Retinal pigment epithelial cell (primary cell): ENCODE data around the gene KRT7.

ENCODE experiments used
- DNase-seq: peaks from one replicate; pipeline ENCODE4 v3.0.0-alpha.2; 2010; ENCODE audit warnings: low read depth
- H3K4me3 ChIP-seq: 2 replicates; pipeline ENCODE4 v1.5.1; 2011; ENCODE audit warnings: mild to moderate bottlenecking, low read length, control low read depth, moderate library complexity
- TF ChIP-seq, protein P1 (sequence below): conservative IDR thresholded peaks from 2 replicates; pipeline ENCODE4 v1.5.1; 2011; ENCODE audit warnings: low read depth, low read length, control low read depth, inconsistent platforms

Gene KRT7

DNA sequence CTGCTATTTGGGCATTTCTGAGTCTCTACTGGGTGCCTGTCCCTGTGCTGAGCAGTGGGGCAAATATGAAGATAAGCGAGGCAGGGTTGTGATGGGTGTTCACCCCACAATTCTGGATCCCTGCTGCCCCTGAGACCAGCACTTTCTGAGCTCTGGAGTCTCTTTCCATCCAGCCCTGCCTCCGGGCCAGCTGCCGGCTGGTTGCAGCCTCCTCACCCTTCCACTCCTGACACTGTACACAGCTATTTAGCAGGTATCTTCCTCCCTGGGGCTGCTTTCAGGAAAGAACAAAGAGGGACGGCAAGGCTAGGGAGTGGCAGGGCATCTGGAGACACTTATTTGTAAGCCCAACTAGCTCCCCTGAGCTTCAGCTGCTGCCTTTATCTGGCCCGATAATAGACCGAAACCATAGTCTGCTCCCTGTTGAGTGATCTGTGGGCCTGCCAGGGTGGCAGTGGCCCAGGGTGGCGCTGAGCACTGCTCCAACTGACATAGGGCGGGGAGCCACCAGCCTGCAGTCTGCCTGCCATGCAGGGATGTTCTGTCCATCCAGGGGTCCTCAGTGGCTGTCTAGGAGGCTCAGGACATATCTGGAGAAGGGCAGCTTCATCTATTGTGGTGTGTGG is 33.6 kb upstream of the KRT7 start:
- no peak overlapping the region for H3K4me3 ChIP-seq
- TF ChIP-seq, protein P1, sequence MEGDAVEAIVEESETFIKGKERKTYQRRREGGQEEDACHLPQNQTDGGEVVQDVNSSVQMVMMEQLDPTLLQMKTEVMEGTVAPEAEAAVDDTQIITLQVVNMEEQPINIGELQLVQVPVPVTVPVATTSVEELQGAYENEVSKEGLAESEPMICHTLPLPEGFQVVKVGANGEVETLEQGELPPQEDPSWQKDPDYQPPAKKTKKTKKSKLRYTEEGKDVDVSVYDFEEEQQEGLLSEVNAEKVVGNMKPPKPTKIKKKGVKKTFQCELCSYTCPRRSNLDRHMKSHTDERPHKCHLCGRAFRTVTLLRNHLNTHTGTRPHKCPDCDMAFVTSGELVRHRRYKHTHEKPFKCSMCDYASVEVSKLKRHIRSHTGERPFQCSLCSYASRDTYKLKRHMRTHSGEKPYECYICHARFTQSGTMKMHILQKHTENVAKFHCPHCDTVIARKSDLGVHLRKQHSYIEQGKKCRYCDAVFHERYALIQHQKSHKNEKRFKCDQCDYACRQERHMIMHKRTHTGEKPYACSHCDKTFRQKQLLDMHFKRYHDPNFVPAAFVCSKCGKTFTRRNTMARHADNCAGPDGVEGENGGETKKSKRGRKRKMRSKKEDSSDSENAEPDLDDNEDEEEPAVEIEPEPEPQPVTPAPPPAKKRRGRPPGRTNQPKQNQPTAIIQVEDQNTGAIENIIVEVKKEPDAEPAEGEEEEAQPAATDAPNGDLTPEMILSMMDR = no peak
- no peak for DNase-seq

DNA sequence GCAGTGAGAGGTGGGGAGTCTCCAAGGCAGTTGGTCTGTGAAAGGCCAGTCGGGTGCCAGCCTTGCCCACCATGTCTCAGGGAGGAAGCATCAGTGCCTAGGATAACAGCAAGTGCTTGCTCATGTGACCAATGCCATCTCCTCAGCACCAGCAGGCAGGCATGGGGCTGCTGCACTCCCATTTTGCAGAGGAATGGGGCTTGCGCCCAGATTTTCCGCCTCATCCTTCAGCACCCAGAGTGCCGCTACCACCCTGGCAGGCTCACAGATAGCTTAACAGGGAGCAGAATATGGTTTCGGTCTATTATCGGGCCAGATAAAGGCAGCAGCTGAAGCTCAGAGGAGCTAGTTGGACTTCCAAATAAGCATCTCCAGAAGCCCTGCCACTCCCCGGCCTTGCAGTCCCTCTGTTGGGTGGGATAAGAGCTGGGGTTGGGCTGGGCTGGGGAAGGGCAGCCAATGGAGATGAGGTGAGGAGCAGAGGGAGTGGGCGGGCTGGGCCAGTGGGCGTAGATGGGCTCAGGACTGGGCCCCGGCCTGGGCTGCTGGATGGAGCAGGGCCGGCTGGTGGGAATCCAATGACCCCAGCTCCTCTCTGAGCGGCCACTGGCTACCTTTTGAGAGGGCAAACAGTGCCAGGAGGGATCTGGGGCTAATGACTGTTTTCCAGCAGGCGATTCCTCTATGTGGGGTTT is 32.8 kb upstream of the KRT7 start:
- no peak overlapping the region for H3K4me3 ChIP-seq
- TF ChIP-seq, protein P1 = no peak
- DNase-seq = no peak

DNA sequence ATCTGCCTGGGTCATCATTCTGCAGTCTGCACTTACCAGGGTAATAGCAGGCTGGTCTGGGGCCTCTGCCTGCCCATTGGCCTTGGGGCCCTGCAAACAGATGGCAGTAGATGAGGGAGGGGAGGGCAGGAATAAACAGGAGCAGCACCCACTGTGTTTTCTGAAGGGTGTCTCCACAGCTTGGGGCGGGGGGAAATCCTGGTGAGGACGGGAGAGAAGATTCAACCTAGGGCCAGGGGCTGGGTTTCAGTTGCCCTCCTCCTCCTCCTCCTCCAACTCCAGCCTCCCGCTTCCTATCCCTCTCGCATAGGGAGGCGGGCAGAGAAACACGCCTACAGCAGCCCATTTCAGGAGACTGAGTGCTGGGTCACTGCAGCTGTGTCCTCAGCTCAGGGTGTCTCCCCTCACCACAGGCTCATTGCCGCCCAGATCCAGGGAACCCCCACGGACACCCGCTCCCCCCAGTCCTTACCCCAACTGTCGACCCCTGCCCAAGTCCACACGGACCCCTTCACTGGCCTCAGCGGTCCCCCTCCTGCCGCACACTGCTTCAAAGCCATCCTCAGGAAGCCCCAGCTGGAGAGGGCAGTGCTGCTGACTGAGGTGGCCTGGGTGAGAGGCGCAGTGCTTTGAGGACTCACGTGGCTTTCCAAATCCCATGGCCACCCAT is 32.1 kb upstream of the KRT7 start:
- TF ChIP-seq, protein P1 = no peak
- H3K4me3 ChIP-seq = no peak overlapping the region
- DNase-seq = no peak

DNA sequence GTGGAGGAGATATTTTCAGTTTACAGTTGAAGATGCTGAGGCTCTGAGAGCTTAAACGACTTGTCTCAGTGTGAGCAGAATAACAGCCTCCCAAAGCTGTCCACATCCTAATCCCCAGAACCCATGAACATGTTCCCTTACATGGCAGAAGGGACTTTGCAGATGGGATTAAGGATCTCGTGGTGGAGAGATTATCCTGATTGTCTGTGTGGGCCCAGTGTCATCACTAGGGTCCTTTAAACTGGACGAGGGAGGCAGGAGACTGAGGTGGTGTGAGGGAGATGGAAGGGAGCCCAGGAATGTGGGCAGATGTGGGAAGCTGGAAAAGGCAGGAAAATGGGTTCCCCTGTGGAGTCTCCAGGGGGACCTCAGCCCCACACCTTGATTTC is 31.6 kb upstream of the KRT7 start:
- H3K4me3 ChIP-seq = no peak overlapping the region
- TF ChIP-seq, protein P1 = no peak
- no peak for DNase-seq

DNA sequence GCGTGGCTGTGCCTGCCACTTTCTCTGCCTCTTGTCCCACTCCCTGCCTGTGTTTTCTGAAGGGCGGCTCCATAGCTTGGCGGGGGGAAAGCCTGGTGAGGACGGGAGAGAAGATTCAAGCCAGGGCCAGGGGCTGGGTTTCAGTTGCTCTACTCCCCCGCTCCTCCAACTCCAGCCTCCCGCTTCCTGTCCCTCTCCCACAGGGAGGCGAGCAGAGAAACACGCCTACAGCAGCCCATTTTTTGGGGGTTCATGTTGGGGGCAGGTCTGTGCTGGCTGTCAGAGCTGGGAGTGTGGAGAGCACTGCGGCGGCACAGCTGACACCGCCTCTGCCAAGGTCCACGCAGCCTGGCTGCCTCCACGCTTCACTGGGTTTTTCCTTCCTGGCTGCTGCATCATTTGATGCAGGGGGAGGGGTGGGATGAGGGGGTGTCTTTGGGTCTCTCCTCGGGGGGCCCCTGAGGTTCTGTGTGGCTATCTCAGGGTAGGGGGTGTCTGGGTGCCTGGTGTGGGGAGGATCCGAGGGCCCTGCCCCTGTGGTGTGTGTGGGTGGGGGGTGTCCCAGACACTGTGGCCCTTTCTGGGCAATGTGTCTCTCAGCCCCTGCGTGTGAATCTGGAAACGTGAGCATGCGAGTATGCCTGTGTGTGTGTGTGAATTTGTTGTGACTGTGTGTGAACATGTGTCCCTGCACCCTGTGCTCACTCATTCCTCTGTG is 30.5 kb upstream of the KRT7 start:
- no peak overlapping the region for H3K4me3 ChIP-seq
- DNase-seq = no peak
- TF ChIP-seq, protein P1 = no peak

DNA sequence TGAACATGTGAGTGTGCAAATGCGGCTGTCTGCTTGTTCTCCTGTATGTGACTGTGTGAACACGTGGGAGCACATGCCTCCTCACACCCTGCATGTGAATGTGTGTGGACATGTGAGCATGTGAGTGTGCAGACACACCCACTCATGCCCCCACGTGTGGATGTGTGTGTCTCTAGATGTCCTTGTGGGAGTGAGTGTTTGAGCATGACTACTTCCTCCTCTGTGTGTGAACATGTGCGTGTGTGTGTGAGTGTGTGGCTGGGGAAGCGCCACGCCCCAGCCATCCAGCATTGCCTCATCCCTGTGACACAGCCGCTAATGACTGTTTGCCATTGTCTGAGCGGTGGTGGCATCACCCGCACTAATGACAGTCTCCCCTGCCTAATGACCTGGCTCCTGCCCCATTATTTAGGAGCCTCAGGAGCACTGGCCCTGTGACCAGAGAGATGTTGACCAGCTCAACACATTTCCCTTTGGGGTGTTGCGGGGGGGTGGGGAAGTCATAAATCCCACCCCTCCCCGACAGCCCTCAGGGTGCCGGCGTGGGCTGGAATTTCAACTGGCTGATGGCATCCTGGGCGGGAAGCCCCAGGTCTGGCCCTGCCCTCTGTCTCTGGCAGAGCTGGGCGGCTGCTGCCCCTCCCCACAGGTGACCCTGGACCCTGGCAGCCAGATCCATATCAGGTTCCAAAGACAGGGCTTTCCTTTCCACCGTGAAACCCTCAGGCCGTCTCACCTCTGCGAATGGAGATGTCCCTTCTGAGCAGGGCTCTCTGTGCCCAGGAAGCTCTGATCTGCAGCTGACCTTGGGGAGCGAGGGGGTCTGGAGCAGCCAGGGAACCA is 29.7 kb upstream of the KRT7 start:
- TF ChIP-seq, protein P1 = no peak
- H3K4me3 ChIP-seq = no peak overlapping the region
- DNase-seq = no peak
